PC-3 (cell line): Measurements from ENCODE around the gene PIK3R5.

Experiments used
- CTCF ChIP-seq: fragments of 300-600 bp; sonication (generic); conservative IDR thresholded peaks from 2 replicates; pipeline ENCODE4 v1.5.1; 2017; ENCODE audit warnings: antibody characterized with exemption, low read depth, mild to moderate bottlenecking, low read length
- EZH2 ChIP-seq: fragments of 300-600 bp; sonication (generic); IDR thresholded peaks from one replicate; pipeline ENCODE4 v1.6.1; 2017; ENCODE audit warnings: antibody characterized with exemption, mild to moderate bottlenecking, low read length; ENCODE audit not compliant: unreplicated experiment
- EZH2phosphoT487 ChIP-seq: fragments of 300-600 bp; sonication (generic); IDR thresholded peaks from 2 replicates; pipeline ENCODE4 v1.6.1; 2018; ENCODE audit warnings: mild to moderate bottlenecking, antibody characterized with exemption, low read length, borderline replicate concordance

DNA sequence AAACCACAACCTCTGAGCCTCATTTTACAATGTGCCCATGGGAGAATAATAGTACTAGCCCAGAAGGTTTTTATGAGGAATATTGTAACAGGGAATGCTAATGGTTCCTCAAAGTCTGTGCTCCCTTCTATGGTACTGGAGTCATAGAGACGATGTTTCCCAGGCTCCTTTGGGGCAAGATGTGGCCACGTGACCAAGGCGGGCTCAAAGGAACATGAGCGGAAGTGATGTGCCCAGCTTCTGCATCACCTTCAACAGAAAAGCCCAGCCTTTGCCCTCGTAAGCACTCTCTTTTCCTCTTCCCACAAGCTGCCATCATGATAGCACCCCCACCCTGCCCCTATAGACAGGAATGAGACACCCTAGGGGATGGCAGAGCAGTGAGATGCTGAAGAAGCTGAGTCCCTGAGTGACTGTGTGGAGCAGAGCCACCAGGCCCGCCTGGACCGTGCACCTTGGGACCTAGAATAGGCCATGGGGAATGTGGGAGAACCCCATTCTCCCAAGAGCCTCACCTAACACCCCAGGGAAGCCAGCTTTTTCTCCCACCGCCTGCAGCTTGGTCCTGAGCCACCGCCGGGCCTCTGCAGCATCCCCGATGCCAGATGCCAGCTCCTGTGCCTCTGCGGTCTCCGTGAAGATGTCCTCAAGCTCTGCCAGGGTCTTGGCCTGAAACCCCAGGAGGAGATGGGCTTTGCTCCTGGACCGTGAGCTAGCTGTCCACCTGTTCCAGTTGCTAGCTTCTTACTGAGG, 75.9 kb downstream of the PIK3R5 start:
- TF ChIP-seq CTCF (no peak), EZH2 (no peak), EZH2phosphoT487 (no peak)
